CD4-positive, alpha-beta T cell (primary cell): ENCODE measurements around the gene COPE. TPM values are rescaled to one million over a fixed set of nuclear protein-coding genes. Genes with fewer than 3 reads are reported as not detected.
"Not testable (repeated sequence)": the region's sequence is repeated elsewhere in the genome, so short reads cannot be mapped to it uniquely, and the experiment has no call there.

Source experiments
- ATAC-seq: fragments of 200-7000 bp; cut with Tn5 transposase; one replicate; pipeline ENCODE4 v1.10.0; 2022; ENCODE audit warnings: mild to moderate bottlenecking; ENCODE audit not compliant: poor library complexity
- CTCF ChIA-PET: fragments of 350-600 bp; sonication (Branson Sonifier 250); formaldehyde crosslinking; loops from one replicate; lab custom pipeline; 2021; ENCODE audit warnings: antibody characterized with exemption, inconsistent platforms; lab: Charles Lee
- POLR2A ChIA-PET: fragments of 350-600 bp; sonication (Branson Sonifier 250); formaldehyde crosslinking; loops from one replicate; lab custom pipeline; 2021; ENCODE audit warnings: antibody characterized with exemption, inconsistent platforms; lab: Charles Lee
- DNase-seq, 14 experiments: peaks; one replicate each; pipeline ENCODE4 v3.0.0-alpha.2; 2013 to 2020; ENCODE audit warnings: mixed read lengths in 2 of 14
- H3K27ac ChIP-seq, 2 donors: one replicate each; pipeline versions ENCODE4 v1.5.1 to v1.7.0; 2013; ENCODE audit warnings: low read length in 2 of 2, low read depth in 1 of 2, mild to moderate bottlenecking in 1 of 2
- H3K27me3 ChIP-seq, 2 experiments: 1 replicate in 1 of 2; 2 replicates in 1 of 2; pipeline versions ENCODE4 v1.6.1 to v1.7.0; 2013; ENCODE audit warnings: low read length in 2 of 2, control low read depth in 1 of 2, mild to moderate bottlenecking in 1 of 2, moderate library complexity in 1 of 2; ENCODE audit not compliant: insufficient read depth in 2 of 2, control insufficient read depth in 1 of 2
- H3K36me3 ChIP-seq: one replicate; pipeline ENCODE4 v1.6.1; 2013; ENCODE audit warnings: low read length, control low read depth; ENCODE audit not compliant: insufficient read depth
- H3K4me1 ChIP-seq: one replicate; pipeline ENCODE4 v1.6.1; 2013; ENCODE audit warnings: low read length, control low read depth; ENCODE audit not compliant: insufficient read depth
- H3K4me3 ChIP-seq: one replicate; pipeline ENCODE4 v1.5.1; 2013; ENCODE audit warnings: mild to moderate bottlenecking, low read length, moderate library complexity
- H3K9me3 ChIP-seq, 2 experiments: 1 replicate in 1 of 2; 2 replicates in 1 of 2; pipeline versions ENCODE4 v1.6.1 to v1.7.0; 2013; ENCODE audit warnings: low read length in 2 of 2, mild to moderate bottlenecking in 2 of 2, control low read depth in 1 of 2, moderate library complexity in 1 of 2; ENCODE audit not compliant: control insufficient read depth in 1 of 2, insufficient read depth in 1 of 2
- H3K27ac Mint-ChIP-seq: one replicate; pipeline ENCODE4 v1.8.0; 2020; ENCODE audit warnings: mixed read lengths
- H3K27me3 Mint-ChIP-seq: one replicate; pipeline ENCODE4 v1.8.0; 2021; ENCODE audit warnings: mixed read lengths
- H3K36me3 Mint-ChIP-seq: one replicate; pipeline ENCODE4 v1.8.0; 2021; ENCODE audit warnings: low read depth, mixed read lengths
- H3K4me1 Mint-ChIP-seq: one replicate; pipeline ENCODE4 v1.8.0; 2021; ENCODE audit warnings: low read depth, mixed read lengths
- H3K4me3 Mint-ChIP-seq: one replicate; pipeline ENCODE4 v1.8.0; 2020; ENCODE audit warnings: mild to moderate bottlenecking, mixed read lengths
- H3K9me3 Mint-ChIP-seq: one replicate; pipeline ENCODE4 v1.8.0; 2020; ENCODE audit warnings: mixed read lengths
- intact Hi-C, 2 experiments: fragments of 100-400 bp; cut with DNase I in 1 of 2; cut with micrococcal nuclease in 1 of 2; formaldehyde crosslinking; loops; one replicate each; pipeline versions ENCODE4 v1.15.1 to v1.9.0; 2023 to 2025; cut with DNase I, micrococcal nuclease
- total RNA-seq, 174 experiments: library from RNA in 2 of 174; stranded (reverse) in 2 of 174; gene quantifications; one replicate each; pipeline ENCODE4 v1.2.3 and lab custom pipeline; 2021 to 2026
- TF ChIP-seq, protein P1 (sequence below): fragments of 200-600 bp; IDR thresholded peaks from one replicate; pipeline ENCODE4 v1.8.0; 2022; ENCODE audit warnings: antibody characterized with exemption, mild to moderate bottlenecking

Gene COPE
- total RNA-seq, 2 experiments from 2014 or later, result 135 to 143 TPM

DNA sequence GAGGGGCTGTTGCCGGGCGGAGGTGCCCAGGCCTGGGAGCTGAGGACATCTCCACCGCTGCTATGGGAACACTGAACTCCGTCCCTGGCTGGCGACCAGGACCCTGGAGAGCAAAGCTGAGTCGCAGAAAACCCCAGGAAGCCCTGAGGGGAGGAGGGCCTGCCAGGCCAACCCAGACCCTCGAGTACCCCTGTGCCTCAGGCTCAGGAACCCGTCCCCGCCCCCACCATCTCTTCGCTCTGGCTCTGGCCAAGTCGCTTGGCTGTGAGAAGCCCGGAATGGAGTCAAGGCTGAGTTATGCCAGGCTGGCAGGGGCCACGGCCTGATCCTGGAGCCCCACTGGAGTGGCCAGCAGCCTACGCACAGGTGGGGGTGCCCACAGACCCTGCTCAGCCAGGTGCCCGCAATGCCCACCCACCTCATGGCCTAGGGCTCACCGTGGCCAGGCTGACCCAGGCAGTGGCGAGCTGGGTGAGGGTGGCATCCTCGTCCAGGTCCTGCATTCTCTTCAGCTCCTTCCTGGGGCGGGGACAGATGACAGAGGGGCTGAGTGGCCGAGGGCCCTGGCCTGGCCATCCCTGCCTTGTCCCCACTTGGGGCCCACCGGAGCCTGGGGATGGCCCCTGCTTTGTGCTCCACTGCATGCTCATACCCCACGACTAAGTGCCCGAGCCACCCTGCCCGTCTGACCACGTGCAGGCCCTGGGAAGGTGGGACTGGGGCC is 14.7 kb downstream of the COPE start:
- no peaks in the 10 kb centered on the region for H3K4me1 ChIP-seq
- ATAC-seq (no peak), DNase-seq (no peak)
- H3K36me3 ChIP-seq, result peaks cover 74% of the 10 kb centered on the region
- Mint-ChIP-seq H3K4me3 (no peak overlapping the region), H3K36me3 (peaks cover 36% of the 10 kb centered on the region), H3K27ac (no peak overlapping the region), H3K4me1 (no peaks in the 10 kb centered on the region), H3K27me3 (no peaks in the 10 kb centered on the region), H3K9me3 (no peaks in the 10 kb centered on the region)
- H3K9me3 ChIP-seq, result peaks cover 0 to 6% of the 10 kb centered on the region in 2 experiments
- TF ChIP-seq, protein P1, sequence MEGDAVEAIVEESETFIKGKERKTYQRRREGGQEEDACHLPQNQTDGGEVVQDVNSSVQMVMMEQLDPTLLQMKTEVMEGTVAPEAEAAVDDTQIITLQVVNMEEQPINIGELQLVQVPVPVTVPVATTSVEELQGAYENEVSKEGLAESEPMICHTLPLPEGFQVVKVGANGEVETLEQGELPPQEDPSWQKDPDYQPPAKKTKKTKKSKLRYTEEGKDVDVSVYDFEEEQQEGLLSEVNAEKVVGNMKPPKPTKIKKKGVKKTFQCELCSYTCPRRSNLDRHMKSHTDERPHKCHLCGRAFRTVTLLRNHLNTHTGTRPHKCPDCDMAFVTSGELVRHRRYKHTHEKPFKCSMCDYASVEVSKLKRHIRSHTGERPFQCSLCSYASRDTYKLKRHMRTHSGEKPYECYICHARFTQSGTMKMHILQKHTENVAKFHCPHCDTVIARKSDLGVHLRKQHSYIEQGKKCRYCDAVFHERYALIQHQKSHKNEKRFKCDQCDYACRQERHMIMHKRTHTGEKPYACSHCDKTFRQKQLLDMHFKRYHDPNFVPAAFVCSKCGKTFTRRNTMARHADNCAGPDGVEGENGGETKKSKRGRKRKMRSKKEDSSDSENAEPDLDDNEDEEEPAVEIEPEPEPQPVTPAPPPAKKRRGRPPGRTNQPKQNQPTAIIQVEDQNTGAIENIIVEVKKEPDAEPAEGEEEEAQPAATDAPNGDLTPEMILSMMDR, result no peak
- intact Hi-C loops, result no loop called here
- no peak overlapping the region for H3K27ac ChIP-seq
- ChIA-PET POLR2A (no interaction called here), CTCF (no interaction called here)
- H3K27me3 ChIP-seq, result no peaks in the 10 kb centered on the region
- no peak overlapping the region for H3K4me3 ChIP-seq

DNA sequence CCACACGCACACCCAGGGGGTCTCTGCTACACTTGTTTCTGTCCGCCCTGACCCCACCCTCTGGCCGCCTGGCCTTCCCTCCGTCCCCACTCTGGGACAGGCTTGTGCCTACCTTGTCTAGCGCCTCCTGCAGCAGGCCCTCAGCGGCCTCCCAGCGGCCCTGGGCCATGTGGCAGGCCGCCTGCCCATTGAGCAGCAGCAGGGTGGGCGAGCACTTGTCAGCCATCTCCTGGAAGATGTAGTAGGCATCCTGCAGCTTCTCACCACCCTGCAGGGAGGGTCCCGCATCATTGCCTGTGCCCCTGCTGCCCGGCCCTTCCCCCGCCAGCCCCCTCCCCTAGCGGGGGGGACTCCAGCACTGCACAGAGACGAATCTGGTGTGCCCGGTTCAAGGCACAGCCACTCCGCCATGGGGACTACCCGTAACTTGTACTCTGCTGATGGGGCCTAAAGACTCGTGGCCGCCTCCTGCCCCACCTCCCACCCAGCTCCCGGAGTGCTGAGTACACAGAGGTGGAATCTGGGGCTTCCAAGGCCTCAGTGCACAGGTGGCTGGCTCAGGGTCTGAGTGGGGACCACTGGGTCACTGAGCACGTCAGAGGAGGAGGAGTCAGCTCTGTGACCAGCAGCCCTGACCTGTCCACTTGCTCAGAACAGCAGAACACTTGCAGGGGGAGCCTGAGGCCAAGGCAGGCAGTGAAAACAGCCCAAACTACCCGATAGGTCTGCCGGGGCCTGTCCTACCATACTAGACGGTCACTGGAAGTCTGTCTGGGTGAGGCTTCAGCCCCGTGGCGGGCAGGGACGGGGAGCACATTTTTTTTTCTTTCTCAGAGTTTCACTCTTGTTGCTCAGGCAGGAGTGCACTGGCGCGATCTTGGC is 15.8 kb downstream of the COPE start:
- CTCF ChIA-PET, result no interaction called here
- peaks cover 42% of the 10 kb centered on the region for H3K36me3 Mint-ChIP-seq
- DNase-seq (no peak), ATAC-seq (no peak)
- intact Hi-C loops, result no loop called here
- H3K4me1 Mint-ChIP-seq, result no peaks in the 10 kb centered on the region
- no peak overlapping the region for H3K27ac Mint-ChIP-seq
- POLR2A ChIA-PET, result no interaction called here
- no peak overlapping the region for H3K4me3 Mint-ChIP-seq
- no peaks in the 10 kb centered on the region for H3K27me3 Mint-ChIP-seq
- no peak overlapping the region for H3K27ac ChIP-seq
- no peaks in the 10 kb centered on the region for H3K27me3 ChIP-seq
- H3K9me3 Mint-ChIP-seq, result no peaks in the 10 kb centered on the region
- H3K9me3 ChIP-seq, result peaks cover 0 to 6% of the 10 kb centered on the region in 2 experiments
- H3K4me1 ChIP-seq, result no peaks in the 10 kb centered on the region
- H3K4me3 ChIP-seq, result no peak overlapping the region
- H3K36me3 ChIP-seq, result peaks cover 75% of the 10 kb centered on the region
- TF ChIP-seq, protein P1, result no peak

DNA sequence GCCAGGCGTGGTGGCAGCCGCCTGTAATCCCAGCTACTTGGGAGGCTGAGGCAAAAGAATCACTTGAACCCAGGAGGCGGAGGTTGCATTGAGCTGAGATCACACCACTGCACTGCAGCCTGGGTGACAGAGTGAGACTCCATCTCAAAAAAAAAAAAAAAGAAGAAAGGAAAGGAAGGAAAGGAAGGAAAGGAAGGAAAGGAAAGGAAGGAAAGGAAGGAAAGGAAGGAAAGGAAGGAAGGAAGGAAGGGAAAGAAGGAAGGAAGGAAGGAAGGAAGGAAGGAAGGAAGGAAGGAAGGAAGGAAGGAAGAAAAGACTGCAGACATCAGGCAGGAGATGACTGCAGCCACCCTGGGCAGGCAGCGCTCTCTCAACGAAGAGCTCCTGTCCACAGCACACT is 16.7 kb downstream of the COPE start:
- CTCF ChIA-PET, DNase-seq, H3K9me3 ChIP-seq, H3K4me3 ChIP-seq, H3K27ac ChIP-seq, intact Hi-C loops, POLR2A ChIA-PET, H3K9me3 Mint-ChIP-seq, H3K27ac Mint-ChIP-seq, H3K4me1 ChIP-seq, ATAC-seq, H3K4me1 Mint-ChIP-seq, H3K4me3 Mint-ChIP-seq, H3K27me3 Mint-ChIP-seq, H3K27me3 ChIP-seq: not testable (repeated sequence)
- H3K36me3 ChIP-seq, result peaks cover 67% of the 10 kb centered on the region
- H3K36me3 Mint-ChIP-seq, result peaks cover 46% of the 10 kb centered on the region
